OCI-LY1 (cell line): ENCODE data around the gene RASAL2.

ENCODE experiments used
- CTCF ChIP-seq: fragments of 200-600 bp; sonication (generic), shearing (Covaris generic); IDR thresholded peaks from 2 replicates; pipeline ENCODE4 v1.5.1; 2017; ENCODE audit warnings: mild to moderate bottlenecking, antibody characterized with exemption, low read length, moderate library complexity, mixed read lengths
- EZH2 ChIP-seq: fragments of 200-600 bp; sonication (generic), shearing (Covaris generic); IDR thresholded peaks from 2 replicates; pipeline ENCODE4 v1.8.0; 2017; ENCODE audit warnings: borderline replicate concordance, mixed run types, mild to moderate bottlenecking, antibody characterized with exemption, low read length, moderate library complexity, mixed read lengths

- TF ChIP-seq CTCF, result no peak
- TF ChIP-seq EZH2, result no peak
Observed at GRCh38 chr1:178353524-178353923, 259.6 kb downstream of the RASAL2 start.
